B cell (primary cell): ENCODE measurements around the gene REL. TPM values are rescaled to one million over a fixed set of nuclear protein-coding genes. Genes with fewer than 3 reads are reported as not detected.
A peak's percentile ranks its signal among the peaks of the same experiment; 100 is the strongest.
"Not testable (repeated sequence)": the region's sequence is repeated elsewhere in the genome, so short reads cannot be mapped to it uniquely, and the experiment has no call there.

Experiments used
- ATAC-seq: fragments of 200-7000 bp; cut with Tn5 transposase; one replicate; pipeline ENCODE4 v1.10.0; 2021; ENCODE audit warnings: low read depth, mild to moderate bottlenecking, moderate number of reproducible peaks, moderate library complexity
- CTCF ChIA-PET: fragments of 350-600 bp; sonication (Branson Sonifier 250); formaldehyde crosslinking; loops from one replicate; lab custom pipeline; 2021; ENCODE audit warnings: antibody characterized with exemption, inconsistent platforms; lab: Charles Lee
- POLR2A ChIA-PET: fragments of 350-600 bp; sonication (Branson Sonifier 250); formaldehyde crosslinking; loops from one replicate; lab custom pipeline; 2021; ENCODE audit warnings: antibody characterized with exemption; lab: Charles Lee
- DNase-seq: peaks from one replicate; pipeline ENCODE4 v3.0.0; 2013
- H2AFZ ChIP-seq: 2 replicates; pipeline ENCODE4 v1.6.1; 2012; ENCODE audit warnings: mild to moderate bottlenecking, low read depth, low read length; ENCODE audit not compliant: insufficient read depth, poor library complexity, severe bottlenecking
- H3K27ac ChIP-seq, 2 donors: 1 replicate in 1 of 2; 2 replicates in 1 of 2; pipeline ENCODE4 v1.5.1; 2012 to 2013; ENCODE audit warnings: low read length in 2 of 2, mild to moderate bottlenecking in 2 of 2, moderate library complexity in 1 of 2
- H3K27me3 ChIP-seq, 4 experiments: fragments of 200-600 bp in 1 of 4; sonication (generic) in 1 of 4; replicated peaks in 1 of 4; 1 replicate in 2 of 4; 2 replicates in 2 of 4; pipeline versions ENCODE4 v1.6.1 to v1.7.0; 2013 to 2016; ENCODE audit warnings: low read length in 3 of 4, mild to moderate bottlenecking in 2 of 4, mixed read lengths in 1 of 4, moderate library complexity in 1 of 4; ENCODE audit not compliant: insufficient read depth in 4 of 4, control insufficient read depth in 3 of 4; ENCODE audit errors: control extremely low read depth in 1 of 4
- H3K36me3 ChIP-seq, 2 experiments: replicated peaks in 1 of 2; 1 replicate in 1 of 2; 2 replicates in 1 of 2; pipeline versions ENCODE4 v1.6.1 to v1.7.1; 2013; ENCODE audit warnings: low read length in 1 of 2; ENCODE audit not compliant: insufficient read depth in 2 of 2, control insufficient read depth in 1 of 2; ENCODE audit errors: control extremely low read depth in 1 of 2, extremely low read depth in 1 of 2
- H3K4me1 ChIP-seq, 2 donors: fragments of 200-600 bp in 1 of 2; sonication (generic) in 1 of 2; 1 replicate in 1 of 2; 2 replicates in 1 of 2; pipeline versions ENCODE4 v1.5.1 to v1.6.1; 2013 to 2017; ENCODE audit warnings: low read length in 2 of 2; ENCODE audit not compliant: control insufficient read depth in 2 of 2, insufficient read depth in 2 of 2
- H3K4me2 ChIP-seq: replicated peaks from 2 replicates; pipeline ENCODE3; 2012; ENCODE audit warnings: mild to moderate bottlenecking, low read depth, low read length; ENCODE audit not compliant: poor library complexity, severe bottlenecking
- H3K4me3 ChIP-seq, 5 experiments: fragments of 200-600 bp in 1 of 5; sonication (generic) in 1 of 5; 1 replicate in 3 of 5; 2 replicates in 2 of 5; pipeline versions ENCODE4 v1.5.1 to v1.7.0; 2011 to 2016; ENCODE audit warnings: low read length in 4 of 5, mild to moderate bottlenecking in 4 of 5, low read depth in 2 of 5, control low read depth in 1 of 5, moderate library complexity in 1 of 5; ENCODE audit not compliant: insufficient read depth in 1 of 5; ENCODE audit errors: control extremely low read depth in 1 of 5, extremely low read depth in 1 of 5
- H3K79me2 ChIP-seq: fragments of 200-600 bp; sonication (generic); one replicate; pipeline ENCODE4 v1.6.0; 2016; ENCODE audit warnings: low read length; ENCODE audit not compliant: control insufficient read depth, insufficient read depth
- H3K9ac ChIP-seq: fragments of 200-600 bp; sonication (generic); 2 replicates; pipeline ENCODE4 v1.6.1; 2017; ENCODE audit warnings: mild to moderate bottlenecking, low read length, moderate library complexity
- H3K9me3 ChIP-seq, 3 donors: one replicate each; pipeline versions ENCODE4 v1.6.1 to v1.7.1; 2013; ENCODE audit warnings: low read length in 2 of 3; ENCODE audit not compliant: control insufficient read depth in 2 of 3, insufficient read depth in 1 of 3; ENCODE audit errors: control extremely low read depth in 1 of 3
- H4K20me1 ChIP-seq: 2 replicates; pipeline ENCODE4 v1.6.0; 2012; ENCODE audit warnings: mild to moderate bottlenecking, low read length; ENCODE audit not compliant: insufficient read depth, control insufficient read depth, poor library complexity, severe bottlenecking
- H3K27ac Mint-ChIP-seq: one replicate; pipeline ENCODE4 v1.8.0; 2021; ENCODE audit warnings: mixed read lengths
- H3K27me3 Mint-ChIP-seq: one replicate; pipeline ENCODE4 v1.8.0; 2021; ENCODE audit warnings: mixed read lengths
- H3K4me1 Mint-ChIP-seq: one replicate; pipeline ENCODE4 v1.8.0; 2021; ENCODE audit warnings: mixed read lengths
- H3K4me3 Mint-ChIP-seq: one replicate; pipeline ENCODE4 v1.8.0; 2021; ENCODE audit warnings: mixed read lengths
- H3K9me3 Mint-ChIP-seq: one replicate; pipeline ENCODE4 v1.8.0; 2022; ENCODE audit warnings: mixed read lengths; ENCODE audit not compliant: insufficient read depth
- CTCF ChIP-seq: fragments of 200-600 bp; IDR thresholded peaks from one replicate; pipeline ENCODE4 v1.8.0; 2022; ENCODE audit warnings: antibody characterized with exemption, mild to moderate bottlenecking
- EZH2 ChIP-seq: IDR thresholded peaks from 2 replicates; pipeline ENCODE4 v1.6.1; 2012; ENCODE audit warnings: borderline replicate concordance, low read depth, mild to moderate bottlenecking, moderate library complexity, low read length; ENCODE audit not compliant: insufficient read depth, poor library complexity, severe bottlenecking
- WGBS: methylation state at CpG from one replicate; pipeline ENCODE4 v1.1.5; 2013; ENCODE audit warnings: missing lambda C conversion rate; ENCODE audit not compliant: insufficient coverage; 5-methylcytosine and 5-hydroxymethylcytosine counted together
- intact Hi-C: fragments of 100-400 bp; cut with micrococcal nuclease; formaldehyde crosslinking; loops from one replicate; pipeline ENCODE4 v1.10.0; 2022
- polyA plus RNA-seq: library from polyadenylated mRNA; depleted of rRNA; stranded (reverse); fragments of >200 nt; gene quantifications from 2 replicates; pipeline ENCODE4 v1.2.3, GENCODE V29; 2012
- total RNA-seq, 2 donors: library from RNA; stranded (reverse); fragments of 120-200 nt in 1 of 2; gene quantifications; 1 replicate in 1 of 2; 2 replicates in 1 of 2; pipeline versions ENCODE4 v1.2.3 to v1.2.4, GENCODE V29; 2013 to 2022

REL gene
- total and polyA plus RNA-seq, 2 donors (not counting 1 experiment from before 2014, with no cell fraction given): 27.9 to 283 TPM

- H3K36me3 ChIP-seq: peaks cover 10 to 60% of the 10 kb centered on the region in 2 experiments
Observed at GRCh38 chr2:60926741-60927552, 45.6 kb downstream of the REL start.

GRCh38 chr2:60932061-60932460, 50.7 kb downstream of the REL start:
- WGBS: 95% methylated on average over 3 of the region's 5 CpGs
- H3K27me3 Mint-ChIP-seq, H3K4me3 ChIP-seq: not testable (repeated sequence)

More at GRCh38 chr2:60926741-60927552, 45.6 kb downstream of the REL start:
- H3K4me1 ChIP-seq: peaks cover 17 to 19% of the 10 kb centered on the region in 2 donors
- H3K27ac ChIP-seq: peak overlapping the region; percentile 32 to 75
- ChIA-PET POLR2A (interaction anchor here (1.1 kb wide), 1 partner anchor 66 kb away, joined by 4 read pairs; no protein-coding TSS in a partner anchor), CTCF (interaction anchor here (0.5 to 2.9 kb wide), 8 partner anchors 22 to 134 kb away, joined by 3 to 27 read pairs (median 3); no protein-coding TSS in a partner anchor)
- ATAC-seq (peak; percentile 39), DNase-seq (peak; percentile 60)
- H2AFZ ChIP-seq: no peak overlapping the region
- H4K20me1 ChIP-seq: peaks cover 11% of the 10 kb centered on the region
- peaks cover 35% of the 10 kb centered on the region for H3K79me2 ChIP-seq
- peak overlapping the region; percentile 1 for H3K4me3 Mint-ChIP-seq
- peak overlapping the region; percentile 14 for H3K4me2 ChIP-seq
- H3K27ac Mint-ChIP-seq: peak overlapping the region; percentile 55
- no peaks in the 10 kb centered on the region for H3K27me3 ChIP-seq
- intact Hi-C loops: loop anchor here (2.0 kb wide), 1 partner anchor 14 kb away; no protein-coding TSS in a partner anchor
- peaks cover 30% of the 10 kb centered on the region for H3K4me1 Mint-ChIP-seq
- TF ChIP-seq EZH2: no peak
- TF ChIP-seq CTCF: no peak
- WGBS: no CpG with 5 or more reads among the region's 3 CpGs
- H3K4me3 ChIP-seq: no peak overlapping the region
- no peak overlapping the region for H3K9ac ChIP-seq
- H3K27me3 Mint-ChIP-seq: no peaks in the 10 kb centered on the region
- peaks cover 0 to 6% (median 0%) of the 10 kb centered on the region in 3 donors for H3K9me3 ChIP-seq
- H3K9me3 Mint-ChIP-seq: no peaks in the 10 kb centered on the region

More at GRCh38 chr2:60932061-60932460, 50.7 kb downstream of the REL start:
- Mint-ChIP-seq H3K4me1 (peaks cover 51% of the 10 kb centered on the region), H3K27ac (peak overlapping the region; percentile 68)
- Histone ChIP-seq H3K79me2 (peaks cover 26% of the 10 kb centered on the region), H3K4me1 (peaks cover 9 to 14% of the 10 kb centered on the region in 2 donors), H3K36me3 (peaks cover 12 to 46% of the 10 kb centered on the region in 2 experiments)
- H3K27ac ChIP-seq, H4K20me1 ChIP-seq, H3K9me3 Mint-ChIP-seq, H3K4me3 Mint-ChIP-seq, POLR2A ChIA-PET, DNase-seq, H3K27me3 ChIP-seq, H3K9me3 ChIP-seq, H2AFZ ChIP-seq, H3K9ac ChIP-seq, ATAC-seq, H3K4me2 ChIP-seq: not testable (repeated sequence)
- CTCF ChIA-PET: interaction anchor here (0.9 kb wide), 1 partner anchor 34 kb away, joined by 3 read pairs; no protein-coding TSS in a partner anchor
- intact Hi-C loops: loop anchor here (5.0 kb wide), 2 partner anchors 35 kb away; no protein-coding TSS in a partner anchor
